Peyer's patch (tissue), 4 donors: ENCODE results near the gene KIF1A. TPM values are rescaled to one million over a fixed set of nuclear protein-coding genes. Genes with fewer than 3 reads are reported as not detected.

Experiments used
- DNase-seq, 3 donors: peaks; one replicate each; pipeline ENCODE4 v3.0.0-alpha.2; 2017 to 2019
- H3K27ac ChIP-seq, 4 donors: fragments of 200-600 bp; sonication (generic); one replicate each; pipeline ENCODE4 v1.5.1; 2016 to 2019
- H3K27me3 ChIP-seq, 2 donors: fragments of 200-600 bp; sonication (generic); one replicate each; pipeline ENCODE4 v1.5.1; 2019
- H3K36me3 ChIP-seq, 3 donors: fragments of 200-600 bp; sonication (generic); one replicate each; pipeline ENCODE4 v1.5.1; 2016 to 2019
- H3K4me1 ChIP-seq, 4 donors: fragments of 200-600 bp; sonication (generic); one replicate each; pipeline ENCODE4 v1.5.1; 2016 to 2019
- H3K4me3 ChIP-seq, 4 donors: fragments of 200-600 bp; sonication (generic); 1 replicate in 3 of 4; 2 replicates in 1 of 4; pipeline ENCODE4 v1.5.1; 2016 to 2019; ENCODE audit warnings: mild to moderate bottlenecking in 1 of 4
- H3K9me3 ChIP-seq, 4 donors: fragments of 200-600 bp; sonication (generic); one replicate each; pipeline ENCODE4 v1.5.1; 2016 to 2019; ENCODE audit warnings: mild to moderate bottlenecking in 1 of 4
- CTCF ChIP-seq, 6 experiments: fragments of 450-650 bp in 4 of 6; fragments of 200-600 bp in 2 of 6; sonication (generic) in 1 of 6; IDR thresholded peaks; one replicate each; pipeline ENCODE4 v1.5.1; 2017 to 2019; ENCODE audit warnings: antibody characterized with exemption in 6 of 6, mild to moderate bottlenecking in 3 of 6, moderate library complexity in 1 of 6
- POLR2A ChIP-seq, 2 donors: fragments of 450-650 bp; IDR thresholded peaks; one replicate each; pipeline ENCODE4 v1.5.1; 2017; ENCODE audit warnings: antibody characterized with exemption in 2 of 2, mild to moderate bottlenecking in 2 of 2, moderate library complexity in 2 of 2
- total RNA-seq, 4 donors: library from RNA; depleted of rRNA; stranded (reverse); fragments of >200 nt; gene quantifications; one replicate each; pipeline ENCODE4 v1.1.0, GENCODE V29; 2016

KIF1A gene, protein sequence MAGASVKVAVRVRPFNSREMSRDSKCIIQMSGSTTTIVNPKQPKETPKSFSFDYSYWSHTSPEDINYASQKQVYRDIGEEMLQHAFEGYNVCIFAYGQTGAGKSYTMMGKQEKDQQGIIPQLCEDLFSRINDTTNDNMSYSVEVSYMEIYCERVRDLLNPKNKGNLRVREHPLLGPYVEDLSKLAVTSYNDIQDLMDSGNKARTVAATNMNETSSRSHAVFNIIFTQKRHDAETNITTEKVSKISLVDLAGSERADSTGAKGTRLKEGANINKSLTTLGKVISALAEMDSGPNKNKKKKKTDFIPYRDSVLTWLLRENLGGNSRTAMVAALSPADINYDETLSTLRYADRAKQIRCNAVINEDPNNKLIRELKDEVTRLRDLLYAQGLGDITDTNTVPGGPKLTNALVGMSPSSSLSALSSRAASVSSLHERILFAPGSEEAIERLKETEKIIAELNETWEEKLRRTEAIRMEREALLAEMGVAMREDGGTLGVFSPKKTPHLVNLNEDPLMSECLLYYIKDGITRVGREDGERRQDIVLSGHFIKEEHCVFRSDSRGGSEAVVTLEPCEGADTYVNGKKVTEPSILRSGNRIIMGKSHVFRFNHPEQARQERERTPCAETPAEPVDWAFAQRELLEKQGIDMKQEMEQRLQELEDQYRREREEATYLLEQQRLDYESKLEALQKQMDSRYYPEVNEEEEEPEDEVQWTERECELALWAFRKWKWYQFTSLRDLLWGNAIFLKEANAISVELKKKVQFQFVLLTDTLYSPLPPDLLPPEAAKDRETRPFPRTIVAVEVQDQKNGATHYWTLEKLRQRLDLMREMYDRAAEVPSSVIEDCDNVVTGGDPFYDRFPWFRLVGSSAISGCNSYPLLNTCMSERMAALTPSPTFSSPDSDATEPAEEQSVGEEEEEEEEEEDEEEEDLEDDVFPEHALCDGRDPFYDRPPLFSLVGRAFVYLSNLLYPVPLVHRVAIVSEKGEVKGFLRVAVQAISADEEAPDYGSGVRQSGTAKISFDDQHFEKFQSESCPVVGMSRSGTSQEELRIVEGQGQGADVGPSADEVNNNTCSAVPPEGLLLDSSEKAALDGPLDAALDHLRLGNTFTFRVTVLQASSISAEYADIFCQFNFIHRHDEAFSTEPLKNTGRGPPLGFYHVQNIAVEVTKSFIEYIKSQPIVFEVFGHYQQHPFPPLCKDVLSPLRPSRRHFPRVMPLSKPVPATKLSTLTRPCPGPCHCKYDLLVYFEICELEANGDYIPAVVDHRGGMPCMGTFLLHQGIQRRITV (N-terminal part only)
- 1 to 10 TPM in 3 of 4 donors, under 1 TPM in 1; 0.83 to 6.0 (median 2.0) TPM for total RNA-seq

DNA sequence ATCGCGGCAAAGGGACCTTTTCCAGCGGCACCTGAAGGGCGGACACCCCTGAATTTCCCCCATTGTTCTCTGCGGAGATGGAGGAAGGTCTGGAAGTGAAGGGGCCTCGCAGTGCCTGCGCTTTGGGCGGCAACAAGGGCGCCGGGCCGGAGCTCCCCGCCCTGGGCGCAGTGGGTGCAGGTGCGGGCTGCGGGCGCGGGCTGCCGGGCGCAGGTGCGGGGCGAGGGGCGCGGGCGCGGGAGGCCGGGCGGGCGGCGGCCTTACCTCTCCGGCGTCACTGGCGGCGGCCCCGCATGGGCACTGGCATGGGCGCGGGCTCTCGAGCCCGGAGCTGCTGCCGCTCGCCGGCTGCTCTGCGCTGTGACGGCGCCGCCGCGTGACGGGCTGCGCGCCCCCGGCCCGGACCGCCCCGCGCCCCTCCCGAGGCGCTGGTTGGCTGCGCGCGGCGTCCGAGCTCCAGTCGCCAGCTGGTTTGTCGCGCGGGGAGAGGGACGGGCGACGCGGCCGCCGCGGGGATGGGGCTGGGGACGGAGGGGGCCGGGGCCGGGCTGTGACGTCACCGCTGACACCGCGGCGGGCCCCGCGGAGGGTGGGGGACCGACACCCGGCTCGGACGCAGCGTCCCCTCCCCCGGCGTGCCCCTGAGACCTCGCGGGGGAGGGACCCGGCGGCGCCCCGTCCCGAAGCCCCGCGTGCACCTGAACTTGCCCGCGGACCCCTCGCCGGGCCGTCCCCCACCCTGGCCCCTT is at the start of gene KIF1A:
Gene KIF1A (minus strand): TSS at position 362 of the 749 bp plus-strand sequence. CDS start 22,467 bp downstream, outside the sequence.
- H3K27ac ChIP-seq: no peak within 1 kb of the TSS

DNA sequence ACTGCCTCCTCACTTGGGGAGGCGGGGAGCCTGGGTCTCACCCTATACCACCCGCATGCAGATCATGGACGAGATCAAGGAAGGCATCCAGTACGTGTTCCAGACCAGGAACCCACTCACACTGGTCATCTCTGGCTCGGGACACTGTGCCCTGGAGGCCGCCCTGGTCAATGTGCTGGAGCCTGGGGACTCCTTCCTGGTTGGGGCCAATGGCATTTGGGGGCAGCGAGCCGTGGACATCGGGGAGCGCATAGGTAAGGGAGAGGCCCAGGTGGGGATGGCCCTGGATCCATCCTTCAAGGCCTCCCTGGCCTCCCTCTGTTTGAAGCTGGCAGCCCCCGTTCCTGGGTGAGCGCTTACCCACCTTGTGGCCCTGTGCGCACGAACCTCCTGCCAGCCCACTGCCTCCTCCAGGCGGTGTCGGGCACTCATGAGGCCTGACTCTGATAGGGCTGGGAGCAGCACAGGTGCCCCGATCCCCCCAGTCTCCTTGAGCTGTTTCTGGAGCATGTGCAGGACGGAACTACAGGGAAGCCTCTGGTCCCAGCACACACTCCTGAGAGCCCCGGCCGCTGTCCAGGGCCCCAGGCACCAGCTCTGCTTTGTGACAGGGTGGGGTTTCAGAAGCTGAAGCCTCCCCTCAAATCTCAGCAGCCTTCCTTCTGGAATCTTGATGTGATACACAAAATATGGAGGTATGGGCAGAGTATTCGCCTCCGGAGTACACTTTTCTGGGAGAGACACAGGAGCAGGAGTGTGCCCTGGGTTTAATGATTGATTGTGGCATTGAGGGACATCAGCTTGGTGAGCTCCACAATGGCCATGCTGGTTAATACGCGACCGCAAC is 49.3 kb upstream of the KIF1A start:
- TF ChIP-seq CTCF (IDR thresholded peaks at IDR 0.05): no peak
- TF ChIP-seq POLR2A (IDR thresholded peaks at IDR 0.05): no peak
- no peaks in the 10 kb centered on the region for H3K9me3 ChIP-seq
- no peaks in the 10 kb centered on the region for H3K36me3 ChIP-seq
- no peak for DNase-seq
- H3K27me3 ChIP-seq: no peaks in the 10 kb centered on the region
- peak overlapping the region in 1 of 4 donors; percentile 21 for H3K4me3 ChIP-seq
- no peak overlapping the region for H3K27ac ChIP-seq
- peaks cover 0 to under 1% (median 0%) of the 10 kb centered on the region in 4 donors for H3K4me1 ChIP-seq

More for the DNA sequence above, at the start of gene KIF1A:
- peaks cover 0 to 21% (median 10%) of the 10 kb centered on the region in 4 donors for H3K4me1 ChIP-seq
- peak within 1 kb of the TSS in 3 of 4 donors; percentile 15 to 36 (median 33) for H3K4me3 ChIP-seq
- peaks cover 0 to 26% of the 10 kb centered on the region in 2 donors for H3K27me3 ChIP-seq
- H3K9me3 ChIP-seq: no peaks in the 10 kb centered on the region
- no peaks in the 10 kb centered on the region for H3K36me3 ChIP-seq
- peak in 1 of 3 donors; percentile 36 for DNase-seq
- TF ChIP-seq POLR2A (IDR thresholded peaks at IDR 0.05): no peak
- TF ChIP-seq CTCF (IDR thresholded peaks at IDR 0.05): no peak

GRCh38 chr2:240868286-240869108 is 48.5 kb upstream of the KIF1A start, which contains the start of gene AGXT:
Gene AGXT (plus strand): TSS chr2:240868824. CDS start chr2:240868866, 42 bp downstream.
- H3K27me3 ChIP-seq: no peaks in the 10 kb centered on the region
- DNase-seq: no peak
- H3K4me1 ChIP-seq: no peaks in the 10 kb centered on the region
- peak within 1 kb of the TSS in 1 of 4 donors; percentile 21 for H3K4me3 ChIP-seq
- TF ChIP-seq POLR2A (IDR thresholded peaks at IDR 0.05) (no peak), CTCF (IDR thresholded peaks at IDR 0.05) (no peak)
- no peak within 1 kb of the TSS for H3K27ac ChIP-seq
- no peaks in the 10 kb centered on the region for H3K36me3 ChIP-seq
- no peaks in the 10 kb centered on the region for H3K9me3 ChIP-seq

- Histone ChIP-seq H3K4me1 (no peaks in the 10 kb centered on the region), H3K9me3 (no peaks in the 10 kb centered on the region), H3K27me3 (no peaks in the 10 kb centered on the region), H3K4me3 (no peak overlapping the region), H3K27ac (no peak overlapping the region), H3K36me3 (no peaks in the 10 kb centered on the region)
- DNase-seq: no peak
- TF ChIP-seq CTCF (IDR thresholded peaks at IDR 0.05): no peak
- no peak for TF ChIP-seq POLR2A (IDR thresholded peaks at IDR 0.05)
Measured at GRCh38 chr2:240865391-240865790, 45.4 kb upstream of the KIF1A start.
